HG03095 (cell line): ENCODE measurements around the gene CEACAM16.
"Not testable (repeated sequence)": the region's sequence is repeated elsewhere in the genome, so short reads cannot be mapped to it uniquely, and the experiment has no call there.

ENCODE experiments used
- ATAC-seq: cut with Tn5 transposase; IDR thresholded peaks from one replicate; pipeline ENCODE4 v1.9.1; 2021; ENCODE audit warnings: moderate library complexity; ENCODE audit not compliant: unreplicated experiment

CEACAM16 gene

GRCh38 chr19:44698492-44699201, at the start of gene CEACAM16:
TSS of gene CEACAM16 (plus strand) at chr19:44699151. CDS start at chr19:44701457, 2,306 bp downstream.
- ATAC-seq, result no peak

- no peak for ATAC-seq
Observed at GRCh38 chr19:44649578-44650145, 49.3 kb upstream of the CEACAM16 start.

- no peak for ATAC-seq
Observed at GRCh38 chr19:44653343-44653742, 45.6 kb upstream of the CEACAM16 start.

GRCh38 chr19:44653977-44654774, 44.8 kb upstream of the CEACAM16 start:
- ATAC-seq, result no peak

GRCh38 chr19:44657211-44657921, 41.6 kb upstream of the CEACAM16 start:
- no peak for ATAC-seq

GRCh38 chr19:44658069-44658733, 40.8 kb upstream of the CEACAM16 start:
- ATAC-seq, result no peak

- ATAC-seq, result no peak
Observed at GRCh38 chr19:44660081-44660480, 38.9 kb upstream of the CEACAM16 start.

- no peak for ATAC-seq
Observed at GRCh38 chr19:44661205-44661604, 37.7 kb upstream of the CEACAM16 start.

- ATAC-seq, result no peak
Observed at GRCh38 chr19:44661904-44662303, 37.0 kb upstream of the CEACAM16 start.

- ATAC-seq, result no peak
Observed at GRCh38 chr19:44662691-44663385, 36.1 kb upstream of the CEACAM16 start.

GRCh38 chr19:44663996-44664395, 35.0 kb upstream of the CEACAM16 start:
- ATAC-seq, result no peak

- ATAC-seq, result no peak
Observed at GRCh38 chr19:44664976-44665375, 34.0 kb upstream of the CEACAM16 start.

GRCh38 chr19:44666852-44667556, 31.9 kb upstream of the CEACAM16 start:
- ATAC-seq, result no peak

- ATAC-seq, result no peak
Observed at GRCh38 chr19:44668985-44669764, 29.8 kb upstream of the CEACAM16 start.

- not testable (repeated sequence) for ATAC-seq
Observed at GRCh38 chr19:44670027-44670426, 28.9 kb upstream of the CEACAM16 start.

- ATAC-seq, result no peak
Observed at GRCh38 chr19:44671400-44671799, 27.6 kb upstream of the CEACAM16 start, which contains the start of gene CEACAM19. TSS of gene CEACAM19 (plus strand) at chr19:44671482. CDS start at chr19:44671932, 450 bp downstream.

- ATAC-seq, result no peak
Observed at GRCh38 chr19:44672226-44672625, 26.7 kb upstream of the CEACAM16 start.

- no peak for ATAC-seq
Observed at GRCh38 chr19:44673510-44673909, 25.4 kb upstream of the CEACAM16 start.

- ATAC-seq, result no peak
Observed at GRCh38 chr19:44675521-44675920, 23.4 kb upstream of the CEACAM16 start.
